ENCODE measurements around the gene FAM118B. TPM values are rescaled to one million over a fixed set of nuclear protein-coding genes. Genes with fewer than 3 reads are reported as not detected.
A peak's percentile ranks its signal among the peaks of the same experiment; 100 is the strongest.

Gene FAM118B
- total RNA-seq: 10 to 100 TPM; 14.4 to 19.0 (median 18.7) TPM

GRCh38 chr11:126211236-126212088 is at the start of gene FAM118B, which contains the start of gene RPUSD4:
Gene FAM118B (plus strand): TSS chr11:126211782. CDS start chr11:126235002, 23,220 bp downstream.
Gene RPUSD4 (minus strand): TSS chr11:126211650. CDS start chr11:126211638, 12 bp downstream.
- Histone ChIP-seq H3K36me3 (no peaks in the 10 kb centered on the region), H3K27me3 (no peaks in the 10 kb centered on the region), H3K27ac (peak within 1 kb of the TSS; percentile 51 to 61), H3K4me1 (peaks cover 0 to 6% of the 10 kb centered on the region in 2 donors), H3K4me3 (peak within 1 kb of the TSS; percentile 70 to 78 (median 78)), H3K9me3 (no peaks in the 10 kb centered on the region)
- peak; percentile 48 for TF ChIP-seq POLR2A (IDR thresholded peaks at IDR 0.05)
- peak in 2 of 3 donors; percentile 65 to 77 for TF ChIP-seq POLR2AphosphoS5 (IDR thresholded peaks at IDR 0.05)
- TF ChIP-seq, protein P1, sequence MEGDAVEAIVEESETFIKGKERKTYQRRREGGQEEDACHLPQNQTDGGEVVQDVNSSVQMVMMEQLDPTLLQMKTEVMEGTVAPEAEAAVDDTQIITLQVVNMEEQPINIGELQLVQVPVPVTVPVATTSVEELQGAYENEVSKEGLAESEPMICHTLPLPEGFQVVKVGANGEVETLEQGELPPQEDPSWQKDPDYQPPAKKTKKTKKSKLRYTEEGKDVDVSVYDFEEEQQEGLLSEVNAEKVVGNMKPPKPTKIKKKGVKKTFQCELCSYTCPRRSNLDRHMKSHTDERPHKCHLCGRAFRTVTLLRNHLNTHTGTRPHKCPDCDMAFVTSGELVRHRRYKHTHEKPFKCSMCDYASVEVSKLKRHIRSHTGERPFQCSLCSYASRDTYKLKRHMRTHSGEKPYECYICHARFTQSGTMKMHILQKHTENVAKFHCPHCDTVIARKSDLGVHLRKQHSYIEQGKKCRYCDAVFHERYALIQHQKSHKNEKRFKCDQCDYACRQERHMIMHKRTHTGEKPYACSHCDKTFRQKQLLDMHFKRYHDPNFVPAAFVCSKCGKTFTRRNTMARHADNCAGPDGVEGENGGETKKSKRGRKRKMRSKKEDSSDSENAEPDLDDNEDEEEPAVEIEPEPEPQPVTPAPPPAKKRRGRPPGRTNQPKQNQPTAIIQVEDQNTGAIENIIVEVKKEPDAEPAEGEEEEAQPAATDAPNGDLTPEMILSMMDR (IDR thresholded peaks at IDR 0.05): no peak
- intact Hi-C loops (cut with DNase I; ENCODE audit: low total_unique reads): no loop called here
- DNase-seq (ENCODE audit: low spot score in 2 of 2): peak; percentile 98 to 99

DNA sequence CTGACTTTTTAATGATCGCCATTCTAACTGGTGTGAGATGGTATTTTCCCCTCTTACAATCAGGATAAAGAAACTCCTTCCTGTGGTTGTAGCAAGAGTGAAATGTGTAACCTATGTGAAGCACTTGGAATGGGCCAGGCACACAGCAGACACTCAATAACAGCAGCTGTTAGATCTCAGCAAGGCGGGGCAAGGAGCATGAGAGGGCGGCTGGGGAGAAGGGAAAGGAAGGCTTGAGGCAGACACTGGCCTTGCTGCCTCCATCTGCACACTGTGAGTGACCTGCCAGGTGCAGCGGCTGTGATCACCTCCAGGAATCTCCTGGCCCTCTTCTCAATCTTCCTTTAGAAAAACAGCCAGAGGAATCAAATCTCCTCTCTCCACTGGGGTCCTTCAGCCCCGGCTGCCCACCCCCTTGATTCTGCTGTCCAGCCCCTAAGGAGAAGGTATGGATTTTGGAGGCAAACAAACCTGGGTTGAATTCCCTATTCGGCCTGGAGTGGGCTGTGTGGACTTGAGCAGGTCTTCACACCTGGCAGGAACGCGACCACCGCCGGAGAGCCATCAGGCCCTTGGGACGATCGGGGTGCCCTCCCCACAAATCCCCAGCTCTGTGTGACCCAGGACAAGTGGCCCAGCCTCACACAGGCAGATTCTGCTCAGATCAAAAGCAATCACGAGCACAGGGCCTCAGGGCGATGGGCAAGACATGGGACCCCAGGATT is 49.1 kb upstream of the FAM118B start:
- Histone ChIP-seq H3K36me3 (no peaks in the 10 kb centered on the region), H3K9me3 (no peaks in the 10 kb centered on the region), H3K4me3 (no peak overlapping the region), H3K27ac (no peak overlapping the region), H3K27me3 (no peaks in the 10 kb centered on the region), H3K4me1 (no peaks in the 10 kb centered on the region)
- intact Hi-C loops (cut with DNase I; ENCODE audit: low total_unique reads): no loop called here
- TF ChIP-seq POLR2AphosphoS5 (IDR thresholded peaks at IDR 0.05) (no peak), POLR2A (IDR thresholded peaks at IDR 0.05) (no peak)
- TF ChIP-seq, protein P1 (IDR thresholded peaks at IDR 0.05): no peak
- DNase-seq (ENCODE audit: low spot score in 2 of 2): no peak

GRCh38 chr11:126163074-126163700 is 48.4 kb upstream of the FAM118B start:
- Histone ChIP-seq H3K4me1 (no peaks in the 10 kb centered on the region), H3K4me3 (no peak overlapping the region), H3K27me3 (no peaks in the 10 kb centered on the region), H3K27ac (no peak overlapping the region), H3K9me3 (no peaks in the 10 kb centered on the region), H3K36me3 (no peaks in the 10 kb centered on the region)
- TF ChIP-seq POLR2AphosphoS5 (IDR thresholded peaks at IDR 0.05) (no peak), POLR2A (IDR thresholded peaks at IDR 0.05) (no peak)
- TF ChIP-seq, protein P1 (IDR thresholded peaks at IDR 0.05): no peak
- no peak for DNase-seq (ENCODE audit: low spot score in 2 of 2)
- intact Hi-C loops (cut with DNase I; ENCODE audit: low total_unique reads): no loop called here

DNA sequence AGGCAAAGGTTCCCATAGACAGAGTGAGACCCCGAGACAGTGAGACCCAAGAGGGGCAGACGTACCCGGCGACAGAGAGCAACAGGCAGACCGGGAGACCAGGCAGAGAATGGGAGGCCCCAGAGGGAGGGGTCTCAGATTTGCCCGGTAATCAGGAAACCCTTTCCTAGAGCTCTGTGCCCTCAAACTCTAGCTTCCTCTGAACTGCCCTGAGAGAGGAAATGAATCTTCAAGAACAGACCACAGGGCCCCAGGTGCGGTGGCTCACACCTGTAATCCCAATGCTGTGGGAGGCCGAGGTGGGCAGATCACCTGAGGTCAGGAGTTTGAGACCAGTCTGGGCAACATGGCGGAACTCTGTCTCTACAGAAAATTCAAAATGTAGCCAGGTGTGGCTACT is 47.8 kb upstream of the FAM118B start:
- H3K27me3 ChIP-seq: no peaks in the 10 kb centered on the region
- no peak for DNase-seq (ENCODE audit: low spot score in 2 of 2)
- H3K36me3 ChIP-seq: no peaks in the 10 kb centered on the region
- H3K4me1 ChIP-seq: no peaks in the 10 kb centered on the region
- H3K4me3 ChIP-seq: no peak overlapping the region
- intact Hi-C loops (cut with DNase I; ENCODE audit: low total_unique reads): no loop called here
- TF ChIP-seq POLR2AphosphoS5 (IDR thresholded peaks at IDR 0.05): no peak
- TF ChIP-seq, protein P1 (IDR thresholded peaks at IDR 0.05): no peak
- TF ChIP-seq POLR2A (IDR thresholded peaks at IDR 0.05): no peak
- H3K9me3 ChIP-seq: no peaks in the 10 kb centered on the region
- H3K27ac ChIP-seq: no peak overlapping the region
